ENCODE data around the gene DPY19L3.

Gene DPY19L3

GRCh38 chr19:32526895-32527294, 121.3 kb downstream of the DPY19L3 start:
- DNase-seq, result no peak

- no peak for DNase-seq
These were observed 125.2 kb downstream of the DPY19L3 start for GRCh38 chr19:32530773-32531172.

DNA sequence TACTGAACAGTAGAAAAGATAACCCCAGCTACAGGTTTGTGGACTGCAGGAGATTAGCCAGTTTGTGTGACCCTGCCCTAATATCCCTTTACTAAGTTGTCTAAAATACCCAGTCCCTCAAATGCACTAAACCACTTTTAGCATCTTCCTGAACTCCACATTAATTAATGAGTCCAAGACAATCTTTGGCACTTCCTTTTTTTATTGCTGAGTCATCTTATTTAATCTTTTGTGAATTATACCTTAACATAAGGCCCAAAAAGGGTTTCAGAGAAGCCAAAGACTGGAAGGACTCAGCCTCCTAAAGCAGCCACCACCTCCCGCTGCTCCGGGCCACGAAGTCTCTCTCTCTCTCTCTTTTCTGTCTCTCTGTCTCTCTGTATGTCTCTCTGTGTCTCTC, 126.7 kb downstream of the DPY19L3 start:
- no peak for DNase-seq

Data from femur (tissue), 1 donor.